Ovary (tissue), 3 donors: Measurements from ENCODE around the gene SLC25A39.

Experiments used
- EP300 ChIP-seq: sonication (generic); formaldehyde crosslinking; IDR thresholded peaks from one replicate; pipeline ENCODE4 v1.6.1; 2017; ENCODE audit warnings: antibody characterized with exemption
- POLR2A ChIP-seq: fragments of 450-650 bp; IDR thresholded peaks from one replicate; pipeline ENCODE4 v1.6.1; 2017; ENCODE audit warnings: antibody characterized with exemption, mild to moderate bottlenecking, moderate library complexity
- TF ChIP-seq, protein P1 (sequence below), 3 donors: fragments of 450-650 bp in 2 of 3; fragments of 200-600 bp in 1 of 3; IDR thresholded peaks; one replicate each; pipeline versions ENCODE4 v1.5.1 to v1.8.0; 2016 to 2022; ENCODE audit warnings: antibody characterized with exemption in 3 of 3, mild to moderate bottlenecking in 1 of 3
- donor health status: DM: no; HTN: no; CAD: no.

DNA sequence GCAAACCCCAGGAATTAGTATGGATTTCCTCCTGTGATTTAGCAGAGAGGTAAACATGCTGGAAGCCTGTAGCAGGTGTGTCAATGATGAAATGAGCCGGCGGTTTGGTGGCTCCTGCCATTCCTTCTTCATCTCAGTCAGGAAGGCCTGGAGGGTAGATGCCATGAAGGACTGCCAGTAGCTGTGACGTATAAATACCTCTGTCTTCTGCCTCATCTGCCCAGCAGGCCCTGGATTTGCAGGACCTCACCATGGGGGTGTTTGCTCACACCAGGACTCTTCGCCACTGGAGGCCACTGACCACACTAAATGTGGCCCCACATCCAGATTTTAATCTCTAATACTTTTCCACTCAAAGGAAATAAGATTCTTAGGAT is 40.6 kb downstream of the SLC25A39 start:
- TF ChIP-seq, protein P1, sequence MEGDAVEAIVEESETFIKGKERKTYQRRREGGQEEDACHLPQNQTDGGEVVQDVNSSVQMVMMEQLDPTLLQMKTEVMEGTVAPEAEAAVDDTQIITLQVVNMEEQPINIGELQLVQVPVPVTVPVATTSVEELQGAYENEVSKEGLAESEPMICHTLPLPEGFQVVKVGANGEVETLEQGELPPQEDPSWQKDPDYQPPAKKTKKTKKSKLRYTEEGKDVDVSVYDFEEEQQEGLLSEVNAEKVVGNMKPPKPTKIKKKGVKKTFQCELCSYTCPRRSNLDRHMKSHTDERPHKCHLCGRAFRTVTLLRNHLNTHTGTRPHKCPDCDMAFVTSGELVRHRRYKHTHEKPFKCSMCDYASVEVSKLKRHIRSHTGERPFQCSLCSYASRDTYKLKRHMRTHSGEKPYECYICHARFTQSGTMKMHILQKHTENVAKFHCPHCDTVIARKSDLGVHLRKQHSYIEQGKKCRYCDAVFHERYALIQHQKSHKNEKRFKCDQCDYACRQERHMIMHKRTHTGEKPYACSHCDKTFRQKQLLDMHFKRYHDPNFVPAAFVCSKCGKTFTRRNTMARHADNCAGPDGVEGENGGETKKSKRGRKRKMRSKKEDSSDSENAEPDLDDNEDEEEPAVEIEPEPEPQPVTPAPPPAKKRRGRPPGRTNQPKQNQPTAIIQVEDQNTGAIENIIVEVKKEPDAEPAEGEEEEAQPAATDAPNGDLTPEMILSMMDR (IDR thresholded peaks at IDR 0.05), result no peak
- no peak for TF ChIP-seq POLR2A
- no peak for TF ChIP-seq EP300
